Urothelium cell line (cell line): ENCODE data around the gene OSBPL9.
"Not testable (repeated sequence)": the region's sequence is repeated elsewhere in the genome, so short reads cannot be mapped to it uniquely, and the experiment has no call there.

Experiments used
- DNase-seq: peaks from one replicate; pipeline ENCODE4 v3.0.0; 2011; ENCODE audit warnings: low spot score, mixed read lengths
- FAIRE-seq: peaks from 2 replicates; lab custom pipeline; 2011; peaks lifted over from hg19 to GRCh38; lab: Jason Lieb, UNC

Gene OSBPL9

DNA sequence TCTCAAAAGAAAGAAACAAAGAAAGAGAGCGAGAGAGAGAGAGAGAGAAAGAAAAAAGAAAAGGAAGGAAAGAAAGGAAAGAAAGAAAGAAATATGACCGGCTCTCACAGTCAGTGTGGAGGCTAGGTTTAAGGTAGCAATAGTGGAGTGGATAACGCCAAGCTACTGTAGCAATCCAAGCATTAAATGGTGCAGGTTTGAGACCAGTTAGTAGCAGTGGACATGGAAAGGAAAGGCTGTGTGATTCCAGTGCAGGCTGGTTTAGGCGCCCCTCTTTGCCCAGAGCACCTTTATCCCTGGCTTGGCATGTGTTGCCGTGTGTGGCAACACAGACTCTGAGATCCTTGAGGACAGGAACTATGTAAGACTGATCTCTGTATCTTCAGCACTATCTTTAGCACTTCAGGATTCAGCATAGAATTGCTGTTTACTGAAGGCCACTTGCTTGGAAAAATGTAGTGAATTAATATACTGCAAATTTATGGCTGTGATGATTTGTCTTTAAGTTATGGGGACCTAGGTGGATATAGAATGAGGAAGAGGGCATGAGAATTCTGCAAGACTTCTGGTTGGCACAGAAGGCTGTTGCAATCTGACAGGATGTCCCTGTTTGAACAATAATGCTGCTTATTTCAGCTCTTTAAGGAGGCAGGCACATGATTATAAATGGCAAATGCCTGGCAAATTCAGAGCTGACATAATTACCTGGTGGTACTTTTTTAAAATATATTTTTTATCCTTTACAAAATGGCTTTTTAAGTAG lies 10.8 kb upstream of the OSBPL9 start:
- FAIRE-seq (no peak), DNase-seq (no peak)

GRCh38 chr1:51607681-51608095 lies 9.2 kb upstream of the OSBPL9 start:
- peak; percentile 63 for FAIRE-seq
- no peak for DNase-seq

GRCh38 chr1:51610104-51610503 lies 6.8 kb upstream of the OSBPL9 start:
- FAIRE-seq, DNase-seq: not testable (repeated sequence)

- FAIRE-seq (no peak), DNase-seq (no peak)
These were observed 6.3 kb upstream of the OSBPL9 start for GRCh38 chr1:51610637-51611036.

- FAIRE-seq (no peak), DNase-seq (no peak)
These were observed 4.4 kb upstream of the OSBPL9 start for GRCh38 chr1:51612447-51612961.

GRCh38 chr1:51615780-51616291 lies 1.1 kb upstream of the OSBPL9 start:
- FAIRE-seq (no peak), DNase-seq (no peak)

- DNase-seq (no peak), FAIRE-seq (no peak)
These were observed 402 bp upstream of the OSBPL9 start for GRCh38 chr1:51616490-51616889.

- FAIRE-seq, result no peak
- DNase-seq, result no peak
These were observed 1.8 kb downstream of the OSBPL9 start for GRCh38 chr1:51618715-51619114.

DNA sequence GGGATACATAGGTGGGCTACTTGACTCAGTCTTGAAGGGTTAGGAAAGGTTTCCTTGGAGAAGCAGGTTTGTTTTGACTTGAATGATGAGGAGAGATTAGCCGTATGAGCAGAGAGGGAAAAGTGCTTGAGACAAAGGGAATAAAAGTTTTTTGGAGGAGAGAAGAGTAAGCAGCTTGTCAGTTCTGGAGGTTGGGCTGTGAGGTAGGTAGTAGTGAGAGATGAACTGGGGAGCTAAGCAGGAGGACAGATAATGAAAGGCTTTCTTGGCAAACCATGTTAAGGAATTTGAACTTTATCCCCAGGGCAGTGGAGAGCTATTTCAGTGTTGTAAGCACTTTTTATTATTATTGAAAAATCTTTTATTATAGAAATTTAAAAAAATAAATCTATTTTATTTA lies 3.6 kb downstream of the OSBPL9 start:
- FAIRE-seq (no peak), DNase-seq (no peak)

DNA sequence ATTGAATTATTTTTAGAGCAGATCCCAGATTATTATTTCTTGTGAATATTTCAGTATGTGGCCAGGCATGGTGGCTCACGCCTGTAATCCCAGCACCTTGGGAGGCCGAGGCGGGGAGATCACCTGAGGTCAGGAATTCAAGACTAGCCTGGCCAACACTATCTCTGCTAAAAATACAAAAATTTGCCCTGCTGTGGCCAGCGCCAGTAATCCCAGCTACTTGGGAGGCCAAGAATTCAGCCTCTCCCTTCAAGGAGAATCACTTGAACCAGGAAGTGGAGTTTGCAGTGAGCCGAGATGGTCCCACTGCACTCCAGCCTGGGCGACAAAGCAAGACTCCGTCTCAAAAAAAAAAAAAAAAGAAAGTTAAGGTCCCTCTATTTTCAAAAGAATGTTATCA lies 4.3 kb downstream of the OSBPL9 start:
- no peak for FAIRE-seq

DNA sequence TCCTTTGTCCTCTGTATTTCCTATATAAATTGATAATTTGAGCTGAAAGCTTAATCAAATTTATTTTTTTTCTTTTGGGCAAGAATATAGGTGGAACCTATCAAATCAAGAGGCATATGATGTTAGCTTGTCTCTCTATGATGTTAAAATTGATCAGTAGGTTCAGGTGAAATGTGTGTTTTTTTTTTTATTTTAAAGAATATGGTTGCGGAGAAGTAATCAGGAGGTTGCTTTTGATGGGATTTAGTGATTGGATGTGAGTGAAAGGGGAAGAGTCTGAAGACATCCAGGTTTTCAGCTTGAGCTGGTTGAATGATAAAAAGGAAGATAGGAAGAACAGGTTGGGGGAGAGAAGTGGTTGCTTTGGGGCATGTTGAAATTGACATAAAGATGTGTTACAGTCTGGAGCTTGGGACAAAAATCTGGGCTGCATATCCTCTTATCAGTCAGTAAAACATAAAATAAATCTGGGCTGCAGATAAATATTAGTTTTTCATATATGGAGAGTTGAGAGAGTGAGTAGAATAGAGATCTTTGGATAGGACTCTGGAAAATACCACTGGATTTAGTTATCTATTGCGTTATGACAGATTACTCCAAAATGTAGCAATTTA lies 5.1 kb downstream of the OSBPL9 start:
- FAIRE-seq (no peak), DNase-seq (no peak)

More for the DNA sequence above, 4.3 kb downstream of the OSBPL9 start:
- DNase-seq, result no peak

- peak; percentile 64 for DNase-seq
- FAIRE-seq, result no peak
These were observed 5.6 kb downstream of the OSBPL9 start for GRCh38 chr1:51622455-51622913.

DNA sequence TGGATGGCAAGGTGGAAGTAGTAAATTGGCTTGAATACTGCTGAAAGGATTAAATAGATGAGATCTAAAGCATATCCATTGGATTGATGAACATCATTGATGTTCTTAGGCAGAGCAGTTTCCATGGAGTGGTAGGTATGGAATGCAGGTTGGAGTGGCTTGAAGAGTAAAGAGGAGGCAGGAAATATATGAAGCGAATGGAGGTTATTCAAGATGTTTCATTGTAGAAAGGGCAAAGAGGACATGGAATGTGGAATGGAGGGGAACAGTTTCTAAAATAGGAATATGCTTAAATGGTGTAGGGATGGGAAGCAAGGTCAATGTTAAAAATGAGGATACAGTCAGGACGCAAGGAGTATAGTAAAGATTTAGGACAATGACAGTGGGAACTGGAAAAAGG lies 6.1 kb downstream of the OSBPL9 start:
- DNase-seq, result no peak
- FAIRE-seq, result peak; percentile 42

- FAIRE-seq, result no peak
- DNase-seq, result no peak
These were observed 6.6 kb downstream of the OSBPL9 start for GRCh38 chr1:51623450-51623849.

- no peak for FAIRE-seq
- DNase-seq, result no peak
These were observed 8.0 kb downstream of the OSBPL9 start for GRCh38 chr1:51624855-51625254.

GRCh38 chr1:51627672-51628071 lies 10.8 kb downstream of the OSBPL9 start:
- no peak for FAIRE-seq
- DNase-seq, result no peak

DNA sequence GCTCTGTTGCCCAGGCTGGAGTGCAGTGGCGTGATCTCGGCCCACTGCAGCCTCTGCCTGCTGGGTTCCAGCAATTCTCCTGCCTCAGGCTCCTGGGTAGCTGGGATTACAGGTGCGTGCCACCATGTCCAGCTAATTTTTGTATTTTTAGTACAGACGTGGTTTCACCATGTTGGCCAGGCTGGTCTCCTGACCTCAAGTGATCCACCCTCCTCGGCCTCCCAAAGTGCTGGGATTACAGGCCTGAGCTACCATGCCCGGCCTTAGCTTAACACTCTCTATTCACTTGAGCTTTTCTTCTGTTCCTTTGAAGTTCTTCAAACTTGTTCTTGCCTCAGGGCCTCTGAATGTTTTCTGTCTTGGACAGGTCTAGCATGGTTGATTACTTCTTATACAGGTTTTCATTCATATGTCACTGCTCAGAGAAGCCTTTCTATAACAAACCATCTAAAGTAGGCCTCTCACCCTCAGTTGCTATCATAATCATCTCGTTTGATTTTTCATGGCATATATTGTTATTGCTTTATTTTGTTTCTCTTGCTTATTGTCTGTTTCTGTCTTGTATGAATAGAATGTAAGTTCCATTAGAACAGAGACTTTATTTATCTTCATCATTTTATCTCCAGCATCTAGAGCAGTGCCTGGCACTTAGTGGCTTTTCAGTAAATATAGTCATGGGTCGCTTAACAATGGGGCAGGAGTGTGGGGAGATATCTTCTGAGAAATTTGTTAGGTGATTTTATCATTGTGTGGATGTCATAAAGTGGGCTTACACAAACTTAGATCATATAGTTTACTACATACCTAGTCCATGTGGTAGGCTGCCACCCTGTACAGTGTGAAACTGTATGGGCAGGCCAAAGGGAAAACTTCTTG lies 12.1 kb downstream of the OSBPL9 start:
- DNase-seq (no peak), FAIRE-seq (no peak)

GRCh38 chr1:51629918-51630317 lies 13.0 kb downstream of the OSBPL9 start:
- FAIRE-seq, result no peak
- DNase-seq, result no peak

- FAIRE-seq (no peak), DNase-seq (no peak)
These were observed 13.5 kb downstream of the OSBPL9 start for GRCh38 chr1:51630393-51630792.

DNA sequence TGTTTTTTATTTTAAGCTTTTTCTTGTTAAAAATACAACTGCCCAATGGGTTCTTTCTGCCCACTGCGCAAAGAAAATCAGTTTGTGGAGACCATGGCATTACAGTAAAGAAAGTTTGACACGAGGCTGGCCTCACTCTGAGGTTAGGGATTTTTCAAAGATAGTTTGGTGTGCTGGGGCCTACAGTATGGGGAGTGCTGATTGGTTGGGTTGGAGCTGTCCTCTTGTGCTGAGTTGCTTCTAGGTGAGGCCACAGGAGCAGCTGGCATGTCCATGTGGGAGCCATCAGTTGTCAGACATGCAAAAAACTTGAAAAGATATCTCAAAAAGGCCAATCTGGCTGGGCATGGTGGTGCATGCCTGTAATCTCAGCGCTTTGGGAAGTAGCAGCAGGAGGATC lies 14.0 kb downstream of the OSBPL9 start:
- DNase-seq (no peak), FAIRE-seq (no peak)

DNA sequence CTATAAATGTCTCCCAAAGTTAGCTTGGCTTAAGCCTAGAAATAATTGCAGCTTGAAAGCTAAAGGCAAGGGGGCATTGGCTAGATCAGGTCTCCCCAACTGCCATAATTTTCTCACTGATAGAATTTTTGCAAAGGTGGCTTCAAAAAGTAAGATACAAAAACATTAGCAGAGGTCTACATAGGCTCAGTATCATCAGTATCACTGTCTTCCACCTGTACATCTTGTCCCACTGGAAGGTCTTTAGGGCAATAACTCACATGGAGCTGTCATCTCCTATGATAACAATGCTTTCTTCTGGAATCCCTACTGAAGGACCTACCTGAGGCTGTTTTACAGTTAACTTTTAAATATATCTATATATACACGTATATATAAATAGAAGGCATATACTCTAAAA lies 14.9 kb downstream of the OSBPL9 start:
- no peak for FAIRE-seq
- no peak for DNase-seq
